MV-4-11 (cell line): Measurements from ENCODE around the gene ZBTB18.

Experiments
- DNase-seq: peaks from one replicate; lab custom pipeline; 2025; lab: John Stamatoyannopoulos, UW

ZBTB18 gene

DNA sequence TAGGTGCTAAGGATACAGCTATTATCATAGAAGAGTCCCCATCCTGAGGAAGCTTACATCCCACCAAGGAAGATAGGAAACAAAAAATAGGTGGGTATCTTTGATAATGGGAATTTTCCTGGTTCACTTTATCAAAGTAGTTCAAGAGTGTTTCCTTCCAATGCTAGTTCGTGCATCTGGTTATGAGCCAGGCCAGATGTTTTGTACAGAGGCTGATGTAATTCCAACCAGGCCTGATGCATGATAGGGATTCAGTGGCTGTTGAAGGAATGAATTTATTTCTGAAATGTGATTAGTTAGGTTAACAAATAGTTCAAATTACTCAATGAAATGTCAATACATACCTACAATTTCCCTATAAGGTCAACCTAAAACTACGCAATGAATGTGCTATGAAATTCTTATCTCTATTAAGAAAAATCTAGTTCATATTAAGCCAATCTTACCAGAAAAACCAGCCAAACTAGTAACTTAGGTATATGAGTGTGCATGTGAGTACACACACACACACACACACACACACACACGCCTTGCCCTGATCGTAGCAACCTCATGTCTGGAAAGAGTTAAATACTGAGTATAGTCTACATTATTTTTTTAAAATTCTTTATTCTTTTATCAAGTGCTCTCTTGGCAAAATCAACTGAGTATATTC is 9.5 kb upstream of the ZBTB18 start:
- DNase-seq = no peak

DNA sequence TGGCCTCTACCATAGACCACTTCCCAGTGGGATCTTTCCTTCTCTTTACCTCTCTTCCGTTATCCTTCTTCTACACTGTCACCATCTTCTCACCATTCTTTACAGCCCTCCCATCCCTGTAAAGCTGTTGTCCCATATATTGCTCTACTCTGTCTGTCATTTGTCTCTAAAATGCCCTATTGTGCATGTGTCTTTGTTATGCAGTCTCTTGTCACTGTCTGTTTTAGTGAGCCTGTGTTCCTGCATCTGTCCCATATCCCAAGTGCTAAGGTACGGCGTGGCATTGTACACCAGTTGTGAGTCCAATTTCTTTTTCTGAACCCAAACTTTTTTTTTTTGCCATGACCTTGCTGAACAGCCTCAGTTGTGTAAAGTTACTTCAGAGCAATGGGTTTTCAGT is 8.8 kb upstream of the ZBTB18 start:
- no peak for DNase-seq

DNA sequence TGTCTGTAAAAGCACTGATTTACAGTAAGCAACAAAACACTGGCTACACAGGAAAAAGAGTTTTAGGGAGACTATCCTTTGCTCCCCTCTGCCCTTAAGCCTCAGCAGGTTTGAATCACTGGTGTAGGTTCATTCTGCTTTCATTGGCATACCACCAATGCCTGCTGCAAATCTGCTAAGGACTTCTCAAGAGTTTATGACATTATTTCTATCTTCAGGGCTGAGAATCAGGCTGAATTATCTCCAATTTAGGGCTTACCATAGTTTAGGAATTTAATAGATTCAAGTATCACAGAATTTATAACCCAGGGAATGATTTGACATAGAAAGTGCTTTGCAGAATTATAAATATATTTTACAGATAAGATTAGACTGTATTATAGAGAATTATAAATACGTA is 6.7 kb upstream of the ZBTB18 start:
- no peak for DNase-seq

DNA sequence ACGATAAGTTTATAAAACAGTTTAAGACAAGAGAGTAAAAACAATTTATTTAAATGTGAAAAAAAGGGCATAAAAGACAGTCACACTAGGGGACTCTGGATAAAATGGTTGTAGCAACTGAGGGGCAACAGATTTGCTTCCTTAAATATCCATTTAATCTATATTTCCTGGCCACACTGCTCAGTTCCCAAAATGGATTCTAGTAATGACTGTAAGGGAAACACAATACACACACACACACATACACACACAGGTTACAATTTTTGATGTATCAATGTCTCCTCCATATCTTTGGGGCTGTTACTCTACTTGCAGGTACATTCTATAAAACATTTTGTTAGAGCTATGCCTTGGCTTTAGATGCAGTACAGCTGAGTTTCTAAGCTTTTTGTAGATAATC is 4.8 kb upstream of the ZBTB18 start:
- DNase-seq = peak; percentile 20

DNA sequence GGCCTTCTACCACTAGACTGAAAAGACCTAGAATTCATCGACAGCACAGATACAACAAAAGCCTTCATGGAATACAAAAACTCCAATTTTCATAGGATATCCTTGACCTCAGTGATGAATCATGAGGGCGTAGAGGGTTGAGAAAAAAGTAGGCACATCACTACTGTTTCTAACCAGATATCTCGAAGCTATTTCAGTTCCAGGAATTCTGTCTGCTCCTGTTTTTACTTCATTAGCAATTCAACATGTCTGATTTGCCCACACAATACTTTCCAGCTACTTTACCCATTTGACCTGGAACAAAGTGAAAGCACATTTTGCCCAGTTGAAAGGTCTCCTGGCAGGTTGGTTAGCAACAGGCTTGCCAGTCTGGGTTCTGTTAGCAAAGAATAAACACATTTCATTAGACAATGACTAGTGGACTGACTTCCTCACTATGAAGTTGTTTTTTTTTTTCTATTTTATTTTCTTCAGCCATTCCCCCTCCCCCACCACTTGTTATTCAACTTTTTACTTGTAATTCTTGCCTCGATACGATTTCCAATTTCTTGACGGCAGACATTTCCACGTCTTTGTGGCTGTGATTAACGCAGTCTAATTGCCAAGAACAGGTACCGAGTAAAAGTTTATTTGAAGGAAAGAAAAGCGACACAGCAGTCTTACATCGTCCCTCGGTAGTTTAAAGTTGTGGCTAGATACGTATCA is 4.0 kb upstream of the ZBTB18 start:
- no peak for DNase-seq

DNA sequence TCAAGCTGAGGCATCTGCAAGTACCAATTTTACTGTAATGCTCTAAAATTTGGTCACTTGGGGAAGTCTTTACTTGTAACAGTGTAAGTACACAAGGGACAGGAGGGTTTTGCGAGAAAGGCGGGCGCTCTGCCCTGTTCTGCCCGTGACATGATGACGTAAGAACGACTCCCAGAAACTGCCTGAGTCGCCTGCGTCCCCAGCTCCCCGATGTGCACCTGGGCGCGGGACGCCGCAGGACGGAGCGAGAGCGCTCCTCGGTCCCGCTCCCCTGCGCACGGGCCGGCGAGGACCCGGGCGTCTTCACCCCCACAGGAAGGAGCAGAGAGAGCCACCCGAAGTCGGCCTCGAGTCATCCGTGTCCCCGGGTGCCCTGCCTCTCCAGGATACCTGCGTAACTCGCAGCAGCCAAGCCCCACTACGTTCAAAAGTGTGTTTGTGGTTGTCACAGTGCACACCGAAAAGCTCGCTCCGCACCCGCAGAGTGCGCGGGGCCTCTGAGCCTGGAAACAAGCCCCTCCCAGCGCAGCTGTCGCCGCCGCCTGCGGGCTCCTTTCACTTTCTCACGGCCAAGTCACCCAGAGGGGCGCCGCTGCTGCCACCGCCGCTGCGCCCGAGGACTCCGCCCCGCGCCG is 3.3 kb upstream of the ZBTB18 start:
- peak; percentile 42 for DNase-seq

DNA sequence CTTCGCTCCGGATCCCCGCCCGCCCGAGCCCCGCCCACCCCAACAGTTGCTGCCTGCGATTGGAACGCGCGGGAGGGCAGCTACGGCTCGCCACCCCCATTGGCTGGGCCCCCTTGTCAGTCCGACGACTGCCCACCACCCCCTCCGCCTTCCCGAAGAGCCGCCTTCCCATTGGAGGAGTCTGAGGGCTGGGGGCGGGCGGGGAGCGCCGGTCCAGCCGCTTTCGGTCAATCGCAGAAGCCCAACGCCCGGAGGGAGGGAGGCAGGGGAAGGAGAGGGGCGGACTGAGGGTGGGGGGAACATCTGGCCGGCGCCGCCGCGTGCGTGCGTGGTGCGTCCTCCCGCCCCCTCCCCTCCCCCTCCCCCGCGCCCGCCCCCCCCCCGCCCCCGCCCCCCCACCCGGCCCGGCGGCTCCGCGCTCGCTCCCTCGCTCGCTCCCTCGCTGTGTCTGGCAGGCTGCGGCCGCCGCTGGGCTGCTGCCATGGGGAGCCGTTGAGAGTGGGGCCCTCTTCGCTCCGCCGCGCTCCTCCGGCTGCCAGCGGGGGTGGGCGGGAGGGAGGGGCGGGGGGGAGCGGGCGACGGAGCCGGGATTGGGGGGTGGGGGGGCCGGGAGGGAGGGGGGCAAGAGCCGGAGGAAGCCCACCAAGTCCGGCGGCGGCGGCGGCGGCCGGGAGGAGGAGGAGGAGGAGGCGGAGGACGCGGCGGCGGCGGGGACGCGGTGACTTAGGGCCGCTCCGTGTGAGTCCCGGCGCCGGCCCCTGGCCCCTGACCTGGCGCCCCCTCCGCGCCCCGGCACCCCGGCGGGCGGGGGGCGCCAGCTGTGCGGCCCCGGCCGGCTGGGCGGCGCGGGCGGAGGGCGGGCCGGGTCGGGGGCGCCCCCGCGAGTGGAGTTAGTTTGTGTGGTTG is 2.6 kb upstream of the ZBTB18 start:
- peak; percentile 96 for DNase-seq

DNA sequence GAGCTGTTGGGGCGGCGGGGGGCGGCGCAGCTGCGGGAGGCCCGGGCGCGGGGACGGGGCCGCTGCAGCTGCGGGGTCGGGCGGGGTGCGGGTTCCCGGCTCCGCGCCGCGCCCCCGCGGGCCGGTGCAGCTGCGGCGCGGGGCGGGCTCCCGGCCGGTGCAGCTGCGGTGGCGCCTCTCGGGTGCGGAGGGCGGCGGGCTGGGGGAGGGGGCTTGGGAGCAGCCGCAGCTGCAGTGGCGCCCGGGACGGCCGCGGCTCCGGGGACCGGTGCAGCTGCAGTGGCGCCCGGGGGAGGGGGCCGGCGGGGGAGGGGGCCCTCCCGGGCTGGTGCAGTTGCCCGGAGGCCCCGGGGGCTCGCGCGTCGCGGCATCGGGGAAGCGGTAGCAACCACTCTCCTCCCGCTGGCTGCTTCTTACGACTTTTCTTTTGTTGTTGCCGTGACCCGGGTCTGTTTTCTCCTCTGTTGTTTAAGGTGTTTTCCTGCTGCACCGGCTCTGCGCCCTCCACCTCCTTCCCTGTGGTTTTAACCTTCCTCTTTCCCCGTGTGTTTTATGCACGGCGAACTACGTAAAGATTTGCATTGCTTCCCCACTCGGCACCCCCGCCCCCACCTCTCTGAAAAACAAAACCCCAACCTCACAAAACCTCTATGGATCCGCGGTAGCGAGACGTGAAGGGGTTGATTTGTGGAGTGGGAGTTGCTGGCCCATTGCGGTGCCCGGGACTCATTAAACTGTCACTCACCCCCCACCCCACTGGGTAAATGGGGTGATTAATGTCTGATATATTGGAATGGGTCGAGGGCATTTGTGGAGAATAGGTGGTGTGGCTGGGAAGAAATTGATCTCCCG is 1.7 kb upstream of the ZBTB18 start:
- no peak for DNase-seq

DNA sequence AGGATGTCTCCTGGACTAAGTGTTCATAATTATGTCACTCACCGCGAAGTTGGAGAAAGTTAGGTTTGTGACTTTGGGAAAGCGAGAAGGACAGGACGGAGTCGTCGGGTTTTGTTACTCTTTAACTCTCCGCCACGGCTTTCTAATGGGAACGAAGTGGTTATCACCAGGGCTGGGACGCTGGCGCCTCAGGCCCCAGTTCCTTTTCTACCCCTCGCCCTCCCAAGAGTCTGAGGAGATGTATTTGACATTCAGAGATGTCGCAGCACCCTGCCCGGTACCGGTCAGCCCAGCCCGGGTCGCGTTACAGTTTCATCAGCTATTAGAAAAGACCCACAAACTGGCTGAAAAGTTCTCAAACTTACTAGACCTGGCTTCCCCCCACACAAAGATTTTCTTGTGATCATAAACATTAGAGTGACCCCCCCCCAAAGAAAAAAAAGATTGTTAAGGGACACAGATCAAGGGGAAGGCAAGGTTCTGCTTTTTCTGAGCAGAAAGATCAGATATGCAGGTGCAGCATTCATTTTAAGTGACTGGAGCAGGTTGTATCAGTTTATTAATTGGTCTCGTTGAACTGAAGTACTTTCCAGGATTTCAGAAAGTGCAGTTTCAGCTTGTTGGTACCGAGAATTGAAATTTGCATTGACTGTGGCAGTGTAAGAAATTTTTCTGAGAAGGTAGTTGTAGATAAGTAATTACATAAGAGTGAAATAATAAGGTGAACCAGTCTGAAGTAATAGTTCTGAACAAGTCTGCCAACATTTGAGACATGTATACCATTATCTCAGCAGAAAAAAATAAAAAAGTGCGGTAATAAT is 859 bp upstream of the ZBTB18 start:
- DNase-seq = no peak

DNA sequence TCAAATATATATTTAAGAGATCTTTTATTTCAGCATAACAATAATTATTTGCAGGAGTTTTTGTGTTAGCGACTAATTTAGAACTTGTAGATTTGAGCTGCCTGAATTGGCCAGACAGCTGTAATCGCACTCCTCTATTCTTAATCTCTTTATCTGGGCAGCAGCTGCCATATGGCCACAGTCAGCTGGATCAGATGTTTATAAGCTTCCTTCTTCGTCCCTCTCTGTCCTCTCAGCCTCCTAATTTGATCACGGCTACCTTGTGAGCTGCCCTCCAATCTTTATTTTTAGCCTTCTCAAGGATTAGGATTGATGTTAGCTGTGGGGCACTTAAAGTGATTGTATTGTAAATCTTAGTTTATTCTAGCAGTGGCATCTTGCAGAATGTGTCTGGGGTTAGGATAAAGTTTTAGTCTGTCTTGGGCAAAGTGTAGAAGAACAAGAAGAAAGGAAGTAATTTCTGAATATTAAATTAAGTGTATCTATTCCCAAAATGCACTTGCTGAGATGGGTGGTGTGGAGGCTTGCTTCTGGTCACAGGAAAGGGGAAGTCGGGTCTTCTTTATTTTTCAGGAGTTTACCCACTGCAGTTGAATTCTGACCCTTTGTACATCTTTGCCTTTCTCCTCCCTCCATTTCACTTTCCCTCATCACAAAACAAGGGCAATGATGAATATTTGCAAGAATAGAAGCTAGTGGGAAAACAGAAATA is 1.1 kb downstream of the ZBTB18 start:
- DNase-seq = peak; percentile 33

DNA sequence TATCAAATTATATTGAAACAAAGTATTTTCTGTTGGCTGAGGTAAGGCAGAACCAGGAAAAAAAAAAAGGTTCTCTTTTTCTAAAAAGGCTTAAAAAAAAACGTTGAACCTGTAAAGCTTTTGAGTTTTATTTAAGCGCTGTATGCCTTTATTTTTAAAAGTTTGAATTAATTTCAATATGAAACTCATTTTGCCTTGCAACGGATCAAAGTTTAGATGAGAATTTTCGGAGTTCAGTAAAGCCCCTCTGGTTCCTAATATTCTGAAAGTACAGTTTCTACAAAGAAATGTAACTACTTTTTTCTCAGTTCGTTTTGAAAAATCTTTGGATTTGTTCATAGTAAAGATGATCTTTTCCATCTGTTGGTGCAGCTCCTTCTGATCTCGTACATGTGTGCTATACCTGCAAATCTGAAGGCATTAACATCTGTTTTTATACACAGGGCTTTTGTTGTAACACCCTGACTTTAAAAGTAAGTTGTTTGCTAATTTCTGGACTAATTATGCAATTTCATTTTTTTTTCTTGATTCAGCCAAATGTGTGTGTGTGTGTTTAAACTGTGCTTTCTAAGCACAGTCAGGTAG is 1.7 kb downstream of the ZBTB18 start:
- no peak for DNase-seq

DNA sequence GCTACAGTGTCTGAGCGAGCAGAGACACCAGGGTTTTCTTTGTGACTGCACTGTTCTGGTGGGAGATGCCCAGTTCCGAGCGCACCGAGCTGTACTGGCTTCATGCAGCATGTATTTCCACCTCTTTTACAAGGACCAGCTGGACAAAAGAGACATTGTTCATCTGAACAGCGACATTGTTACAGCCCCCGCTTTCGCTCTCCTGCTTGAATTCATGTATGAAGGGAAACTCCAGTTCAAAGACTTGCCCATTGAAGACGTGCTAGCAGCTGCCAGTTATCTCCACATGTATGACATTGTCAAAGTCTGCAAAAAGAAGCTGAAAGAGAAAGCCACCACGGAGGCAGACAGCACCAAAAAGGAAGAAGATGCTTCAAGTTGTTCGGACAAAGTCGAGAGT is 2.7 kb downstream of the ZBTB18 start:
- DNase-seq = no peak

DNA sequence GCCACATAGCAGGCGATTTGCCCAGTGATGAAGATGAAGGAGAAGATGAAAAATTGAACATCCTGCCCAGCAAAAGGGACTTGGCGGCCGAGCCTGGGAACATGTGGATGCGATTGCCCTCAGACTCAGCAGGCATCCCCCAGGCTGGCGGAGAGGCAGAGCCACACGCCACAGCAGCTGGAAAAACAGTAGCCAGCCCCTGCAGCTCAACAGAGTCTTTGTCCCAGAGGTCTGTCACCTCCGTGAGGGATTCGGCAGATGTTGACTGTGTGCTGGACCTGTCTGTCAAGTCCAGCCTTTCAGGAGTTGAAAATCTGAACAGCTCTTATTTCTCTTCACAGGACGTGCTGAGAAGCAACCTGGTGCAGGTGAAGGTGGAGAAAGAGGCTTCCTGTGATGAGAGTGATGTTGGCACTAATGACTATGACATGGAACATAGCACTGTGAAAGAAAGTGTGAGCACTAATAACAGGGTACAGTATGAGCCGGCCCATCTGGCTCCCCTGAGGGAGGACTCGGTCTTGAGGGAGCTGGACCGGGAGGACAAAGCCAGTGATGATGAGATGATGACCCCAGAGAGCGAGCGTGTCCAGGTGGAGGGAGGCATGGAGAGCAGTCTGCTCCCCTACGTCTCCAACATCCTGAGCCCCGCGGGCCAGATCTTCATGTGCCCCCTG is 3.3 kb downstream of the ZBTB18 start:
- DNase-seq = no peak

DNA sequence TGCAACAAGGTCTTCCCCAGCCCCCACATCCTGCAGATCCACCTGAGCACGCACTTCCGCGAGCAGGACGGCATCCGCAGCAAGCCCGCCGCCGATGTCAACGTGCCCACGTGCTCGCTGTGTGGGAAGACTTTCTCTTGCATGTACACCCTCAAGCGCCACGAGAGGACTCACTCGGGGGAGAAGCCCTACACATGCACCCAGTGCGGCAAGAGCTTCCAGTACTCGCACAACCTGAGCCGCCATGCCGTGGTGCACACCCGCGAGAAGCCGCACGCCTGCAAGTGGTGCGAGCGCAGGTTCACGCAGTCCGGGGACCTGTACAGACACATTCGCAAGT is 3.8 kb downstream of the ZBTB18 start:
- DNase-seq = no peak

DNA sequence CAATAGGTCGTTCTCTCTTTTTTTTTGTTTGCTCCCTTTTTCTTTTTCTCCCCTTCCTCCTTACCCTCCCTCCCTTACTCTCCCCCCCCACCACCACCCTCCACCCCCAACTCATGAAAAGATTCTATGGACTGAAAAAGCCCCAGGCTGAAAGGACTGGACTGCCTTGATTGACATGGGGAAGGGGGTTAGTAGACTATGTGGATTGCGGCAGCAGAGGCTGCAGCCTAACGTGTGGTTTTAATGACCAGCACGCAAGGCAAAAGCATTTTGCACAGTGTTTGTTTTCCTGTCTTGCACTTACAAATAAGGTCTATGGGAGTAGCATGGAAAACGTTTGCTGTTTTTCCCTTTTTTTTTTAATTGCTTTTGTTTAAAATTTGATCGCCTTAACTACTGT is 5.5 kb downstream of the ZBTB18 start:
- no peak for DNase-seq

DNA sequence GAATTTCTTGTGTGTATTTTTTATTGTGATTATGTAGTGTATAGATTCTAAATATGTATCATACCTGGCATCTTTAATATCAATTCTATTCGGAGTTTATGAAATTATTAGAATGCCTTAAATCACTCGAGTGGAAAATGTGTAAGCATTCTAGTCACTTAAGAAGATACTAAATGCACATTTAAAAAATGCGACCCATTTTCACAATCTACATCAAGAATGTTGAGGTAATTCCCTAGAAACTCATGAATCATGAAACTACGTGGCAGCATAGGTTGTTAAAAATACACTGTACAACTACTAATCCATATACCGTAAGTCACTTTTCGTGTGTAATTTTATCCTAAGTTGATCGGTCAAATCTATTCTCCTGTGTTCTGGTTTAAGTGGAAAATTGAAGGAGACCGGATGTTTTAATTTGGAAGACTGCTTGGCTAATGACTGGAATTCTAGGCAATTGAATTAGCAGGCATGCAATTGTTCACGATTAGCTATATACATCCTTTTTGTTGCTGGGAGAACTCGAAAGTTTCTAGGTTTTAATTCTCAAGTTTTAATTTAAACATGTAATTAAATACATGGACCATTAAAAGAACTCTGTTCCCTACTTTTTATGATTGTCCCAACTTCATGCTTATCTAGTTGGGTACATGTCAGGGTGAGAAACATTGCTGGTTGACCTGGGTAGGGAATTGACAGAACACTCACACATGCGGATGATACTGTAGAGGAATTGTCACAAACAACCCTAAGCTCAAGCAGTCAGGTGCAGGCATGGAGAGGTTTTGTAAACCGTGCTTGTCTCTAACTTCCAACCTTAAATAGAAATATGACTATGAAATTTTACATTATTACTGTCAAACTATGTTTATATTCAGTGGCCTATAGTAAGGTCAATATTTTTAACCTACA is 6.6 kb downstream of the ZBTB18 start:
- DNase-seq = no peak

DNA sequence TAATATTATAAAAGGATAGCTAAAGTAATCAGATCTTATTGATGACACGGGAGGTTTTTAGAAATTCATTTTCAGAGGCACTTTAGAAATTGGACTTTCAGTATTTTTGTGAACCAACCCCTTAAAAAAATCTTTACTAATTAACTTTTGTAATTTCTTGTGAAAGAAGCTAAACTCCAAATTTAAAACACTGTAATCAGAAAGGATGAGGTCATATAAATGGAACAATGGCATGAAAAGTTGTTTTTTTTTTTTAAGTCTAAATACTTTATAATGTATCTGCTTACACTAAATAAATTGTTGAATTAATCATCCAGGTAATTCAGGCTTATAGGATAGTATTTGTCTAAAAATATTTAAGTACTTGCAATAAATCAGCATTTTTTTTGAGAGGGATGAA is 9.0 kb downstream of the ZBTB18 start:
- DNase-seq = no peak

DNA sequence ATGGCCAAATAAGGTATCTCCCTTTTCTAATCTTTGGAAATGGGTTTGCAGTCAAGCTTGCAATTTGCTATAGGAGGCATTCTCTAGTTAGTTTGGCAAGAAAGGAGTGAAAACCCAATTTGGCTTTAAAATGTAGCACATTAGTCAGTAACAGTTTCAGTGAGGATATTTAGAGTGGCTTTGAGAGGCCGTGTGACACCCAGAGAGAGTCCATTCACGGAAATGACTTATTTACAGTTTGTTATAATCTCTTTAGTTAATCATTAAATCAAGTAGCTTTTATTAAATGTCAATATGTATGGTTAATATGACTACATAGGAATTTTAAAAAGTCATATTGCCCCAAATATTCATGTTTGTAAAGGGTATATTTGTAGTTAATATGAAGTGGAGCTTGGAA is 9.6 kb downstream of the ZBTB18 start:
- DNase-seq = no peak
